AG04449 (cell line): ENCODE results near the gene ZNF609.

Source experiments
- CTCF ChIA-PET: fragments of 350-600 bp; formaldehyde crosslinking; extraction: SDS; loops from one replicate; lab custom pipeline; 2021; ENCODE audit warnings: antibody characterized with exemption; lab: Yijun Ruan, JAX
- POLR2A ChIA-PET: fragments of 400-600, 350-600 bp; formaldehyde crosslinking; extraction: SDS; loops from one replicate; lab custom pipeline; 2020; ENCODE audit warnings: antibody characterized with exemption, inconsistent platforms; lab: Yijun Ruan, JAX
- DNase-seq: peaks from one replicate; pipeline ENCODE4 v3.0.0-alpha.2; 2010; ENCODE audit warnings: low read depth, low spot score
- H3K4me3 ChIP-seq: 2 replicates; pipeline ENCODE4 v1.5.1; 2011; ENCODE audit warnings: low read depth, mild to moderate bottlenecking, control low read depth, low read length
- CTCF ChIP-seq: IDR thresholded peaks from one replicate; pipeline ENCODE4 v1.5.1; 2011; ENCODE audit warnings: mild to moderate bottlenecking, moderate library complexity, low read length, control low read depth, inconsistent platforms; ENCODE audit not compliant: insufficient read depth; ENCODE audit errors: missing control alignments

Gene ZNF609

GRCh38 chr15:64426845-64427465 lies 33.4 kb upstream of the ZNF609 start:
- ChIA-PET CTCF (interaction anchor here (0.6 to 6.5 kb wide), 27 partner anchors 9 to 306 kb away, joined by 3 to 128 read pairs (median 4); partner anchors contain the start of gene ZNF609), POLR2A (no interaction called here)
- no peak for TF ChIP-seq CTCF
- no peak for DNase-seq
- H3K4me3 ChIP-seq = no peak overlapping the region

DNA sequence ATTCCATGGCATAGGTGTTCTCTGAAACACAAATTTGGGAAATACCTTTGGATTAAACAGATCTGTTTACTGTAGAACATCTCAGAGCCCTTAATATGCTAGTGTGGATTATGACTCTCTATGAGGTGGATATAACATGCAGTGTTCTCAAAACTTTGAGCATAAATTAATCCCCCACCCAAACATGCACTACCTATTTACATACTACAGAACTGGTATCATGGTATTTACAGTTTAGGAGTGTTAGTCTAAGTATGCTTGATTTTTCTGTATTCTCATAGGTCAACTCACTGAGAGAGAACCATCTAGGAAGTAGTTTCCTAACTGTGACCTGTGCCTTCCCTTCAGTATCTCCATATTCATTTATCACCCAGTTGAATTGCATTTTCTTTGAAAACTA lies 30.9 kb upstream of the ZNF609 start:
- ChIA-PET CTCF (interaction anchor here (1.1 to 6.5 kb wide), 5 partner anchors 224 to 299 kb away, joined by 7 to 128 read pairs (median 19); no protein-coding TSS in a partner anchor), POLR2A (interaction anchor here (1.1 kb wide), 1 partner anchor 250 kb away, joined by 3 read pairs; no protein-coding TSS in a partner anchor)
- no peak for TF ChIP-seq CTCF
- no peak for DNase-seq
- H3K4me3 ChIP-seq = no peak overlapping the region

GRCh38 chr15:64430000-64430735 lies 30.2 kb upstream of the ZNF609 start:
- CTCF ChIA-PET = interaction anchor here (0.9 to 2.8 kb wide), 6 partner anchors 223 to 297 kb away, joined by 3 to 19 read pairs (median 6); no protein-coding TSS in a partner anchor
- no peak for TF ChIP-seq CTCF
- POLR2A ChIA-PET = interaction anchor here (1.1 kb wide), 1 partner anchor 249 kb away, joined by 3 read pairs; no protein-coding TSS in a partner anchor
- DNase-seq = peak; percentile 60
- H3K4me3 ChIP-seq = no peak overlapping the region

GRCh38 chr15:64437982-64438381 lies 22.4 kb upstream of the ZNF609 start:
- TF ChIP-seq CTCF = no peak
- CTCF ChIA-PET = interaction anchor here (0.6 to 2.8 kb wide), 2 partner anchors 11 to 97 kb away, joined by 3 to 18 read pairs; no protein-coding TSS in a partner anchor
- no peak overlapping the region for H3K4me3 ChIP-seq
- POLR2A ChIA-PET = no interaction called here
- DNase-seq = no peak

- ChIA-PET CTCF (interaction anchor here (0.6 kb wide), 1 partner anchor 96 kb away, joined by 3 read pairs; no protein-coding TSS in a partner anchor), POLR2A (no interaction called here)
- no peak overlapping the region for H3K4me3 ChIP-seq
- DNase-seq = no peak
- no peak for TF ChIP-seq CTCF
Measured at GRCh38 chr15:64438653-64439447, 21.5 kb upstream of the ZNF609 start.
